Uterus (tissue), 2 donors: Measurements from ENCODE around the gene AAK1.
"Not testable (repeated sequence)": the region's sequence is repeated elsewhere in the genome, so short reads cannot be mapped to it uniquely, and the experiment has no call there.

ENCODE experiments used
- POLR2A ChIP-seq, 2 donors: fragments of 450-650 bp; IDR thresholded peaks; one replicate each; pipeline ENCODE4 v1.6.1; 2016; ENCODE audit warnings: antibody characterized with exemption in 2 of 2, mild to moderate bottlenecking in 1 of 2, moderate library complexity in 1 of 2
- TF ChIP-seq, protein P1 (sequence below), 4 experiments: fragments of 200-600 bp in 2 of 4; fragments of 450-650 bp in 2 of 4; sonication (generic) in 2 of 4; IDR thresholded peaks; one replicate each; pipeline ENCODE4 v1.5.1; 2016 to 2019; ENCODE audit warnings: antibody characterized with exemption in 4 of 4, mild to moderate bottlenecking in 2 of 4, moderate library complexity in 1 of 4

DNA sequence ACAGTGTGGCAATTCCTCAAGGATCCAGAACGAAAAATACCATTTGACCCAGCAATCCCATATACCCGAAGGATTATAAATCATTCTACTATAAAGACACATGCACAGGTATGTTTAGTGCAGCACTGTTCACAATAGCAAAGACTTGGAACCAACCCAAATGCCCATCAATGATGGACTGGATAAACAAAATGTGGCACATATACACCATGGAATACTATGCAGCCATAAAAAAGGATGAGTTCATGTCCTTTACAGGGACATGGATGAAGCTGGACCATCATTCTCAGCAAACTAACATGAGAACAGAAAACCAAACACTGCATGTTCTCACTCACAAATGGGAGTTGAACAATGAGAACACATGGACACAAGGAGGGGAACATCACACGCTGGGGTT is 29.6 kb upstream of the AAK1 start:
- TF ChIP-seq, protein P1, sequence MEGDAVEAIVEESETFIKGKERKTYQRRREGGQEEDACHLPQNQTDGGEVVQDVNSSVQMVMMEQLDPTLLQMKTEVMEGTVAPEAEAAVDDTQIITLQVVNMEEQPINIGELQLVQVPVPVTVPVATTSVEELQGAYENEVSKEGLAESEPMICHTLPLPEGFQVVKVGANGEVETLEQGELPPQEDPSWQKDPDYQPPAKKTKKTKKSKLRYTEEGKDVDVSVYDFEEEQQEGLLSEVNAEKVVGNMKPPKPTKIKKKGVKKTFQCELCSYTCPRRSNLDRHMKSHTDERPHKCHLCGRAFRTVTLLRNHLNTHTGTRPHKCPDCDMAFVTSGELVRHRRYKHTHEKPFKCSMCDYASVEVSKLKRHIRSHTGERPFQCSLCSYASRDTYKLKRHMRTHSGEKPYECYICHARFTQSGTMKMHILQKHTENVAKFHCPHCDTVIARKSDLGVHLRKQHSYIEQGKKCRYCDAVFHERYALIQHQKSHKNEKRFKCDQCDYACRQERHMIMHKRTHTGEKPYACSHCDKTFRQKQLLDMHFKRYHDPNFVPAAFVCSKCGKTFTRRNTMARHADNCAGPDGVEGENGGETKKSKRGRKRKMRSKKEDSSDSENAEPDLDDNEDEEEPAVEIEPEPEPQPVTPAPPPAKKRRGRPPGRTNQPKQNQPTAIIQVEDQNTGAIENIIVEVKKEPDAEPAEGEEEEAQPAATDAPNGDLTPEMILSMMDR (IDR thresholded peaks at IDR 0.05), result not testable (repeated sequence)
- TF ChIP-seq POLR2A (IDR thresholded peaks at IDR 0.05), result not testable (repeated sequence)
